ENCODE data around the gene RIMBP2.

The RIMBP2 gene

DNA sequence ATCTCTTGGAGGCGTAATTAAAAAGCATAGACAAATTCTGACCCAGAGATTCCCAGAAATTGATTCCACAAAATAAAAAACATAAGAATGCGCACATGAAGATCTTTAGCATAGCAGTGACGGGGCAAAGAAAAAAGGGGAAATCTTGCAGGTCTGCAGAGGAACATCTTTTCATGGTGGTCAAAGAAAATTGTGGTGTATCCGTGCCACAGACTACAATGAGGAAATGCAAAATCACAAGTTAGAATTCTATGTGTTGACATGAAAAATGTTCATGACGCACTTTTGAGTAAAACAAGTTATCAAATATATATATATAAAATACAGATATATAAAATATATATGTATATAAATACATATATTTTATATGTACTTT, 101.6 kb downstream of the RIMBP2 start:
- Histone ChIP-seq H3K4me3 (ENCODE audit: low read depth, low read length, poor library complexity, severe bottlenecking) (no peak overlapping the region), H4K20me1 (ENCODE audit: insufficient read depth, low read length) (no peaks in the 10 kb centered on the region), H3K9me3 (ENCODE audit: low read length) (no peaks in the 10 kb centered on the region), H3K27ac (ENCODE audit: low read depth, low read length, poor library complexity, severe bottlenecking) (no peak overlapping the region), H3K79me2 (ENCODE audit: insufficient read depth, low read length) (no peaks in the 10 kb centered on the region), H3K4me1 (ENCODE audit: insufficient read depth, low read length, severe bottlenecking) (no peaks in the 10 kb centered on the region), H3K27me3 (ENCODE audit: insufficient read depth, low read length) (0 out of 2 replicates have a peak, but pooled peaks cover 4% of the 10 kb centered on the region), H2AFZ (ENCODE audit: low read length) (no peak overlapping the region), H3K36me3 (ENCODE audit: insufficient read depth, low read length) (no peaks in the 10 kb centered on the region), H3K9ac (ENCODE audit: low read length) (no peak overlapping the region), H3K9me2 (ENCODE audit: low read depth, low read length) (no peaks in the 10 kb centered on the region), H3K4me2 (ENCODE audit: low read length) (no peak overlapping the region), H3F3A (ENCODE audit: insufficient read depth, low read length) (no peaks in the 10 kb centered on the region)
- TF ChIP-seq EZH2 (IDR thresholded peaks at IDR 0.05; ENCODE audit: borderline replicate concordance, low read length) (no peak), CTCF (IDR thresholded peaks at IDR 0.05; ENCODE audit: low read length) (no peak)

DNA sequence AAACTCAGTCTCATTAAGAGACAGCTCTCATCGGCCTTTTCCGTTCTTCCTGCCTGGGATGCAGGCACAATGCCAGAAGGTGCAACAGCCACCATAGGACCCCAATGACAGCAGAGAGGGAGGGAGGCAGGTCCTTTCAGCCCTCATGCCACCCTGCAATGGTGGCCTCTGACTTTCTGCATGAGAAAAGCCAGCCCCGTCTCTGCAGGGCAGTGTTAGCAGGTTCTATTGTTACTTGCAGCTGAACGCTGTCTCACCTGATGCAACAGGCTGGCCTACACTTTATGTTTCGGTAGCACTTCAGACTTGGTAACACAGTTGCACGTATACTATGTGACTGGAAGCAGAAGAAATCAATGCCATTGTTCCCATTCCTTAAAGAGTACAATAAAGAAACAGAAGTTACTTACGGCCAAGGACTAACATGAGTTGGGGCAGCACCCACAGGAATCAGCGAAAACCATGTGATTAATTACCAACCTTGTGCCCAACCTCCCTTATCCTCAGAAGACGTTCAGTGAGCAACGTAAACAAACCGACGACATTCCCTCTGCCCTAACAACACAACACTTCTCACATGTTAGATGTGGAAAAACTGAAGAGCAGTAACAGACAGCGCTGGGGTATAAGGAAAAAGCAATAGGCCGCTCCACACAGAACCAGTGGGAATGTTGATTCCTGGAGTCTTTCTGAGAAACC, 102.1 kb downstream of the RIMBP2 start:
- no peaks in the 10 kb centered on the region for H3K4me1 ChIP-seq (ENCODE audit: insufficient read depth, low read length, severe bottlenecking)
- H3K9me2 ChIP-seq (ENCODE audit: low read depth, low read length), result no peaks in the 10 kb centered on the region
- no peaks in the 10 kb centered on the region for H3K79me2 ChIP-seq (ENCODE audit: insufficient read depth, low read length)
- TF ChIP-seq CTCF (IDR thresholded peaks at IDR 0.05; ENCODE audit: low read length) (no peak), EZH2 (IDR thresholded peaks at IDR 0.05; ENCODE audit: borderline replicate concordance, low read length) (no peak)
- H3K4me3 ChIP-seq (ENCODE audit: low read depth, low read length, poor library complexity, severe bottlenecking), result no peak overlapping the region
- H3K27me3 ChIP-seq (ENCODE audit: insufficient read depth, low read length), result peaks cover 4% of the 10 kb centered on the region; the same call in 1 of the 2 replicates
- H4K20me1 ChIP-seq (ENCODE audit: insufficient read depth, low read length), result no peaks in the 10 kb centered on the region
- no peak overlapping the region for H2AFZ ChIP-seq (ENCODE audit: low read length)
- H3F3A ChIP-seq (ENCODE audit: insufficient read depth, low read length), result no peaks in the 10 kb centered on the region
- H3K36me3 ChIP-seq (ENCODE audit: insufficient read depth, low read length), result no peaks in the 10 kb centered on the region
- H3K9me3 ChIP-seq (ENCODE audit: low read length), result no peaks in the 10 kb centered on the region
- no peak overlapping the region for H3K4me2 ChIP-seq (ENCODE audit: low read length)
- no peak overlapping the region for H3K9ac ChIP-seq (ENCODE audit: low read length)
- H3K27ac ChIP-seq (ENCODE audit: low read depth, low read length, poor library complexity, severe bottlenecking), result no peak overlapping the region

DNA sequence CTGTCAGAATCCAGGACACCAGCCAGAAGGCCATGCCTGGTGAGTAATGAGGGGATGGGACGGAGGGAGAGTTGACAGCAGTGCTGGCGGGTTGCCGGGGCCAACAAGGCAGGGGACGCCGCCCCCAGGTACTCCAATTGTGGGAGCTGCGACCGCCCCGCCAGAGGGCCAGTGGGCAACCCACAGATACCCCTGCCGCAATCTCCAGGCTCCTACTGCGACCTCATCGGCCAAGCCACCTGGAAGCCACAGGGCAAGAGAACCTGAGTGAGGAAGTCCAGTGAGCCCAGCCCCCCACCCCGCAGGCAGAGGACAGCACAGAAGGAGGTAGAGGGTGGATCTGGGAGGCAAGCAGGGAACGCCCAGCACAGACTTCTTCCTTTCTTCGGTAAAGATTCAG, 103.0 kb downstream of the RIMBP2 start:
- Histone ChIP-seq H3K4me2 (ENCODE audit: low read length) (no peak overlapping the region), H3K36me3 (ENCODE audit: insufficient read depth, low read length) (no peaks in the 10 kb centered on the region), H3K9me2 (ENCODE audit: low read depth, low read length) (no peaks in the 10 kb centered on the region), H3K9me3 (ENCODE audit: low read length) (no peaks in the 10 kb centered on the region), H2AFZ (ENCODE audit: low read length) (no peak overlapping the region), H3F3A (ENCODE audit: insufficient read depth, low read length) (no peaks in the 10 kb centered on the region), H3K9ac (ENCODE audit: low read length) (no peak overlapping the region), H3K4me1 (ENCODE audit: insufficient read depth, low read length, severe bottlenecking) (no peaks in the 10 kb centered on the region), H3K4me3 (ENCODE audit: low read depth, low read length, poor library complexity, severe bottlenecking) (no peak overlapping the region), H3K27me3 (ENCODE audit: insufficient read depth, low read length) (peaks cover 4% of the 10 kb centered on the region; the same call in 1 of the 2 replicates), H4K20me1 (ENCODE audit: insufficient read depth, low read length) (no peaks in the 10 kb centered on the region), H3K27ac (ENCODE audit: low read depth, low read length, poor library complexity, severe bottlenecking) (no peak overlapping the region), H3K79me2 (ENCODE audit: insufficient read depth, low read length) (no peaks in the 10 kb centered on the region)
- TF ChIP-seq CTCF (IDR thresholded peaks at IDR 0.05; ENCODE audit: low read length) (no peak), EZH2 (IDR thresholded peaks at IDR 0.05; ENCODE audit: borderline replicate concordance, low read length) (no peak)
